Measurements from ENCODE around the gene SDK2.

Gene SDK2

GRCh38 chr17:73654241-73654640 is 10.0 kb upstream of the SDK2 start:
- DNase-seq (ENCODE audit: extremely low read depth in 1 of 2, low read depth in 1 of 2), result no peak

GRCh38 chr17:73653810-73654209 is 9.6 kb upstream of the SDK2 start:
- DNase-seq (ENCODE audit: extremely low read depth in 1 of 2, low read depth in 1 of 2), result no peak

GRCh38 chr17:73652886-73653480 is 8.7 kb upstream of the SDK2 start:
- no peak for DNase-seq (ENCODE audit: extremely low read depth in 1 of 2, low read depth in 1 of 2)

GRCh38 chr17:73650617-73651200 is 6.5 kb upstream of the SDK2 start:
- DNase-seq (ENCODE audit: extremely low read depth in 1 of 2, low read depth in 1 of 2), result no peak

- DNase-seq (ENCODE audit: extremely low read depth in 1 of 2, low read depth in 1 of 2), result no peak
These were observed 5.9 kb upstream of the SDK2 start for GRCh38 chr17:73650140-73650539.

DNA sequence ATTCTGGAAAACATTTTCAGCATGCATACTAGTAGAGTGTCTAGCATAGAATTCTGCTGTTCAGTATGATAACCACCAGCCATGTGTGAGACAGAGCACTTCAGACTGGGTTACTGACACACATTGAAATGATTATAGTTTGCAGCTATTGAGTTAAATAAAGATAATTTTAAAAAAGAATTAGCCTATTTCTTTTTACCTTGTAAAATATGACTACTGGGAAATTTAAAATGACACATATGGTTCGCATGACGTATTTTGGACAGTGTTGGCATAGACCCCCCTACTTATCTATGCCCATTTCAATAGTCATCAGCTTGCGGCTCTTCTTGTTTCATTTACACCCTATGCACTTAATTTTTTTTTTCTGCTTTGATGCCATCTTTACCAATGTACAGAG is 4.7 kb upstream of the SDK2 start:
- no peak for DNase-seq (ENCODE audit: extremely low read depth in 1 of 2, low read depth in 1 of 2)

DNA sequence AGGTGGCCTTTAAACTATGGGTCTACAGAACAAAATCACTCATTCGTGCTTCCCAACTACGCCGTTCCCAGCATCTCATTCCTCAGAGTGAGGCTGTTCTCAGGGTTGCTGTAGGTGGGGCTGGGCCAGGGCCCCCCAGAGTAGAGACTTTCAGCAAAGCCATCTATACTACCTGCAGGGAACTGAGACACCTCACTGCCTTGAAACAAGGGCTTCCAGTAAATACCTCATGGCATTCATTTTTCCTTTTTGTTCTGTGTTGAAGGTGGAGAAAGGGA is 4.2 kb upstream of the SDK2 start:
- no peak for DNase-seq (ENCODE audit: extremely low read depth in 1 of 2, low read depth in 1 of 2)

DNA sequence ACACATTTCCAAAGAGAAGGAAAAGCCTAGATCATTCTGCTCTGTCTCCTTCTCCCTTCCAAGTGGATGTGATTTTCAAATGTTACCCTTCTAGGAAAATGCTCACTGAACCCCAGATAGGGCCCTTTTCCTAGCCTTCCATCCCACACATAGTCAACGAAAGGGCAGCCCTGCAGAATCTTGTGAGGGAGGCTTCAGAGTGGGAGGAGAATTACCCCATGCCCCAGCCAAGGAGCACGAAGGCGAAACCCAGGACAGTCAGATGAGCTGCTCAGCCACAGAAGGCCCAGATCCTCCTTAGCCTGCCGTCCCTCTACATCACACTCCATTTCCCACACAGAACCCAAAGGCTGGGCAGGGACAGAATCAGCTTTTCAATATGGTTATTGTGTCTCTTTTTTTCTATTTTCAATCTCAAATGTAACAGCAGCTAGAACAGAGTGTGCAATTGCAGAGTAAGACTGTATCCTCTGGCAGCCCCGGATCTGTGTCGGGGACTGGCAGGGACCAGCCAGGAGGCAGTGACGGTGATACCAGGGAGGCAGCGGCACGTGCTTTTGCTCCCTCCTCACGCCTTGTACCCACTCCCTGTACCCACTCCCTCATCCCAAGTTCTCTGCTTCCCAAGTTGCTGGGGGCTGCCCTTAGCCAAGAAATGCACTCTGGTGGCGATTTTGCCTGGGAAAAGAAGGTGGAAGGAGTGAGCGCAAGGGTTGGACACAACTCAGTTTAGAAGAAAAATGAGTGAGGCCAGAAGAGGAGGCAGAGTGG is 3.7 kb upstream of the SDK2 start:
- DNase-seq (ENCODE audit: extremely low read depth in 1 of 2, low read depth in 1 of 2), result no peak

DNA sequence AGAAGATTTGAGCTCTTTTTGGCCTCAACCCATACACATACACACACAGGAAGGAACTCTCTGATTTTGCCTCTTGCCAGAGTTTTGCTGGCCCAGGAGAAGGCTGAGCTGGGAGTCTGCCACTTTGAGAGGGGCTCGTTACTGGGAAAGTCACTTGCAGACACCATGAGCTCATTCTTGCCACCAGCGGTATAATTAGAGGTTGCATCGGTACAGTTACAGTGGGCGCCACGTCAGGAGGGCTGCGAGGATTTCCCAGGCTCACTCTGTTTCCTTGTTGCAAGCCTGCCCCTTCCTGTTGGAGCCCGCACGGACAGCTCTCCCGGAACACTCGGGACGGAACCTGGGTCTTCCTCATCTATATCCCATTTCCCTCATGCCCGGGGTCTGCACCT is 3.1 kb upstream of the SDK2 start:
- DNase-seq (ENCODE audit: extremely low read depth in 1 of 2, low read depth in 1 of 2), result no peak

DNA sequence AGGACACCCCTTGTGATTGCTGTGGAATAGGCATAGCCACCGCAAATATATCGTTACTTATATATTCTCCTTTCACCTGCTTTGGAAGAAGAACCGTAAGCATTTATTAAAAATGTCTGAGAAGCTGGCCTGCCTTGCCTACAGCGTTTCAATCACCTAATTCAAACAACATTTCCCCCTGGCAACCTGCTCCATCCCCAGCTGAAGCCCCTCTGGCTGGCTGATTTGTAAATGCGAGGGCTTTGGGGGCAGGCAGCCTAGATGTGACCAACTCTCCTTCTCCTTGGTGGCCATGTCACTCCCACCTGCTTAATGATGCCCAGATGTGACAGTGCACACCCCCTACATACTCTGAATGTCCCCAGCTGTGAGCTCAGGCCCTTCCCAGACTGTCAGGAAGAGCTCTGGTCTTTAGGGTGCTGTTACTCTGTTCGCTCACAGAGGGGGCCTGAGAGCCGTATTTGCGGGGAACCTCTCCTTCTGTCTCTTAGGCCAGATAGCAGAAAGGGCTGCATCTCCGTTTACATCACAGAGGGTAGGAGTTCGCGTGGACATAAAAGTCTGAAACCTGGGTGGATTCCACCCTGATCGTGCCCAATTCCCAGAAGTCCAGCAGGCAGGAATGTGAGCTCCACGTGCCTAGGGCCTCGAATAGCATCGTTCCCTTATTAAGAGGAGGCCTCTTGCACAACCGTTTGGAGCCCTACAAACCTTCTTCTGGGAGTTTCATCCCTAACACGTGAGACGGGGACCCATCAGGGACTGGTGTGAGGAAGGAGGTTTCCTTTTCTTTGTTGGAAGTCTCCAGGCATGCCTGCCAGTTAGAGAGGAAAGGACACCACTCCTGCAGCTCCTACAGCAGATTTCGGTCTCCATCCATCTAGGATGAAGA is 2.4 kb upstream of the SDK2 start:
- no peak for DNase-seq (ENCODE audit: extremely low read depth in 1 of 2, low read depth in 1 of 2)

DNA sequence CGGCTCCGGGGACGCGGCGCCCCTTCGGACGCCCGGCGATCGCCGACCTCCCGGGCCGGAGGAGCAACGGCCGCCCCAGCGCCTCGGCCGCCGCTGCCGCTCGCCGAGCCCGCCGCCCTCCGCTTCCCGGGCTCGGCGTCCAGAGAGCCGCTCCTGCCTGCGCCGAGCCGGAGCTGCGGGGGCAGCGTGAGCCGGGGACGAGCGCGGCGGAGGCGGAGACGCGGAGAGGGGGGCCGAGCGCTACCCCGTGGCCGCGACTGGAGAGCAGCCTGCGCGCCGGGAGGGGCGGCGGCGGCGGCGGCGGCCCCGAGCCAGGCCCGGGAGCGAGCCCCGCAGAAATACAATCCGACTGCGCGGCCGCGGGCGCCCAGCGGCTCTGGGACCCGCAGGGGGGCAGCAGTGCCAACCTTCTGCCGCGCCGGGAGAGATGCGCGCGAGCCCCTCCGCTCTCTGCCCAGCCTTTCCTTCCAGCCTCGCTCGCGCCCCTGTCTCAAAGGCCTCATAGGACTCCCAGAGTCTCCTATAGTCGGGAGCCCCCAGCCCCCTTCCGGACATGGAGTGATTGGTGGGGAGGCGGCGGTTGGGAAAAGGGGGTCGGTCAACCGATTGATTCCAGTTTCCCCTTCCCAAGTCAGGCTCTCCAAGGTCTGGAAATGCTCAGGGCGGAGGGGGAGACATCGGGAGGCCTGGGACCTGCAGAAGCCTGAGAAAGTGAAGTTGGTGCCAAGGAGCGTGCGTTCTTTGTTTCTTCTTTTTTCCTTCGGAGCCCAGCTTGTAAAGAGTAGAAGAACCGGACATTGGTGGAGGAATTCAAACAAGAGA is 1.0 kb upstream of the SDK2 start:
- DNase-seq (ENCODE audit: extremely low read depth in 1 of 2, low read depth in 1 of 2), result no peak

DNA sequence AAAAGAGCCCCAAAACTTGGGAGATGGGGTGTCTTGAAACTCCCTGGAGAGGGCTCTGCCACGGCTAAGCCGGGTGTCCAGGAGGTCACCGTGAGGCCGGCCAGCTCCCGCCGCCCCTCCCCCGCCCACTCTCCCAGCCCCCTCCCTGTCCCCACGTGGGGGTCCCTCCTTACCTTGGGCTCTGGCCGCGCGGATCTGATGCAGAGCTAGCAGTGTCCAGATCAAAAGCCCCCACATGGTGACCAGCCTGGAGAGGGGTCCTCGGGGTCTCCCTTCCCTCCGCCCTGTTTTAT is 447 bp downstream of the SDK2 start:
- no peak for DNase-seq (ENCODE audit: extremely low read depth in 1 of 2, low read depth in 1 of 2)

DNA sequence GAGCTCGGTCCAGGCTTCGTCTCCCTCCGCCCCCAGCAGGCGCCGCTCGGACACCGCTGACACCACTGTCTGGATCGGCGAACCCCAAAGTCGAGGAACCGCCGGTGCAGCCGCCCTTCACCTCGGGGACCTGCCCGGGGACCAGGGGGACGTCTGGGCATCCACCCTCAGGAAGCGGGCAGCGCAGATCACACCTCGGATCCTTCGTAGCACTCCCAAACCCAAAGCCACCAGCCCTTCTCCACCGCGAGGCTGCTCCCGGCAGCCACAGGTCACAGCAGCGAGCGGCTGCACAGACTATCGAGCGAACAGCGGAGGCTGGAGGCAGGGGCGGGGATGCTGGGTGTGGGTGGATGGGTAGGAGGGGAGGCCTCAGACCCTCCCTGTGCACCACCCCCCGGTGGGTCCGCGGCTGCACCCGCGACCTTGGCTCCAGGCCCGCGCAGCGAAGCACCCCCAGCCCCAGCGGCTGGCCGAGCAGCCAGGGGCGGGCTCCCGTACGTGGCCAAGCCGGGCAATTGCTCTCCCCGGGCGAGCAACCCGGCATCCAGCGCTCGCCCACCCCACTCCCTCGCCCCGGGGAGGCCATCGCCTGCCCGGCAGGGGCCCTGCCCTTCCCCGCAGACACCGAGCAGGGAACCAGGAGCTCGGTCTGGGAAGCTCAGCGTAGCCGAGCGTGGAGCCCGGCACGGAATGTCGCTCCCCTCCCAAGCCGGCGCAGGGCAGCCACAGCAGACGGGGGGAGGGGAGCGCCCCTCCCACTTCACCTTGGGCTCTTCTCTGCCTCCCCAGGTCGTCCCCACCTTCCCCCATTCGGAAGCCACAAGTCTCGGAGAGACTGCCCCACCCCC is 1.0 kb downstream of the SDK2 start:
- DNase-seq (ENCODE audit: extremely low read depth in 1 of 2, low read depth in 1 of 2), result no peak

DNA sequence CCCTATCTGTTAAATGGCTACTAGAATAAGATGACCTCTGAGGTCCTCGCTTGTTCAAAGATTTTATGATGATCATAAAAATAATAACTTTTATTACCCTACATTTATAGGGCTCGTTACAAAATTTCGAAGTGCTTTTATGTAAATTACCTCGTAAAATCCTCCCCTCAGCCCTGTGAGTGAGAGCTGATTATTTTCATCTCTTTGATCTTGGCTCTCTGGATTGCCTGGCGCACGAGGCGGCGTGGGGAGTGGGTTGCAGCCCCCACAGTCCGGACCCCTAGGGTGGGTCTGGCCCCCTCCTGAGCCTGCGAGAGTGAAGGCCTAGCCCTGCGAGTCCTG is 1.6 kb downstream of the SDK2 start:
- DNase-seq (ENCODE audit: extremely low read depth in 1 of 2, low read depth in 1 of 2), result no peak

DNA sequence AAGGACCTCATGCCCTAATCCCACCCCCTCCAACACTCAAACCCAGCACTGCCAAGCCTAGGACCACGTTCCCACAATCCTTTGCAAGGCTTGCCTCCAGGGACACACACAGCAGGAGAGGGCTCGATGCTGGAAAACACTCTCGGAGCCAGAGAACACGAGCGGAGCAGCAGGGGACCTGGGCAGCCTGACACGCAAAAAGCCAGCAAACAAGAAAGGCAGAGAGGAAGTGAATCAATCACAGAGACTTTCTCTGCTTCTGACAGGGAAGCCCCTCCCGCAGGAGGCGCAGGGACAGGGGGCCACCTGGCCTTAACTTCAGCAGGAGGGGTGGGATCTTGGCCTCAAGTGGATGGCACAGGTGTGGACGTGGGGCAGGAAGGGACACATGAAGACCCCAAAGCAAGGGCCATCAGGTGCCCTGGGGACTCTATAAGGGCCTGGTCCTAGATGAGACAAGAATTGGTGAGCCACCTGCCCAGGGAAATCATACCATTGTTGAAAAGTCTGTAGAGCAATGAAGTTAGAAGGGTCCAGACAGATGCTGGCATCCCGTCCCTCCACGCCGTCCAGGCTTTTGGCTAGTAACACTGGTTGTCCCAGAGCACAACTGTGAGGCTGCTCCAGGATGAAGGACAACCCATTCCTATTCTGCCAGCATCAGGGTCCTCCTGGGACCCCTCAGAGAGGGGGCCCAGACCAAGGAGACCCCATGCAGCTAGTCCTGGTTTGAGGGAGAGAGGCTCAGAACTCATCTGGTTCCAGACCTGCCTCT is 2.2 kb downstream of the SDK2 start:
- no peak for DNase-seq (ENCODE audit: extremely low read depth in 1 of 2, low read depth in 1 of 2)

GRCh38 chr17:73640691-73641090 is 3.6 kb downstream of the SDK2 start:
- DNase-seq (ENCODE audit: extremely low read depth in 1 of 2, low read depth in 1 of 2), result no peak

GRCh38 chr17:73639932-73640331 is 4.3 kb downstream of the SDK2 start:
- DNase-seq (ENCODE audit: extremely low read depth in 1 of 2, low read depth in 1 of 2), result no peak

DNA sequence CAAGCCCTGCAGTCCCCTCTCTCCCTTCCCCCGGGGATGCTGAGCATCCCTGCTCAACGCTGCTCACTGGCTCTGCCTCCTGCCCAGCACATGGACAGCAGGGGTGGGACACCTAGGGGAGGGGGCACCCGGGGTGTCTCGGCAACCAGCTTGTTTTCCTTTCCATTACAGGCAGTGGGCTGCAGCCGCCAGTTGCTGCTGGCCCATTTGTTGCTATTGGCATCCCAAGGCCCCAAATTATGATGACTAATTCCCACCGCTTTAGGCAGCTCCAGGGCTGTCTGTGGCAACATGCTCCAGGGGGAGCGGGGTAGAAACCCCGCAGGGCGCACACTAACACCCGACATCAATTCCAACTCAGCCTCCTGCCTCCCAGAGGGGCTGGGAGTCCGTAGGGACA is 4.9 kb downstream of the SDK2 start:
- DNase-seq (ENCODE audit: extremely low read depth in 1 of 2, low read depth in 1 of 2), result no peak

- no peak for DNase-seq (ENCODE audit: extremely low read depth in 1 of 2, low read depth in 1 of 2)
These were observed 5.7 kb downstream of the SDK2 start for GRCh38 chr17:73638556-73638955.

GRCh38 chr17:73637866-73638265 is 6.4 kb downstream of the SDK2 start:
- DNase-seq (ENCODE audit: extremely low read depth in 1 of 2, low read depth in 1 of 2), result no peak

Data from stimulated activated CD8-positive, alpha-beta memory T cell treated with anti-CD3 and anti-CD28 coated beads, Interleukin-7, amount 100 ng/mL, for 48 hours (primary cell).